Activated effector memory CD4-positive, alpha-beta T cell treated with anti-CD3 and anti-CD28 coated beads, Interleukin-2, amount 50 U/mL, for 16 hours (primary cell): ENCODE measurements around the gene RCAN3.
"Not testable (repeated sequence)": the region's sequence is repeated elsewhere in the genome, so short reads cannot be mapped to it uniquely, and the experiment has no call there.

Source experiments
- DNase-seq: peaks from one replicate; pipeline ENCODE4 v3.0.0-alpha.2; 2020

The RCAN3 gene

GRCh38 chr1:24486331-24487065 is 16.1 kb upstream of the RCAN3 start:
- peak; percentile 74 for DNase-seq

GRCh38 chr1:24487455-24487854 is 15.2 kb upstream of the RCAN3 start:
- no peak for DNase-seq

- peak; percentile 87 for DNase-seq
Observed at GRCh38 chr1:24488159-24488558, 14.5 kb upstream of the RCAN3 start.

- DNase-seq = peak; percentile 52
Observed at GRCh38 chr1:24489674-24490073, 13.0 kb upstream of the RCAN3 start.

GRCh38 chr1:24490101-24490781 is 12.4 kb upstream of the RCAN3 start:
- DNase-seq = peak; percentile 55

GRCh38 chr1:24491577-24492360 is 10.9 kb upstream of the RCAN3 start:
- DNase-seq = peak; percentile 25

- DNase-seq = not testable (repeated sequence)
Observed at GRCh38 chr1:24492935-24493334, 9.7 kb upstream of the RCAN3 start.

GRCh38 chr1:24493785-24494184 is 8.9 kb upstream of the RCAN3 start:
- DNase-seq = no peak

GRCh38 chr1:24498589-24498988 is 4.0 kb upstream of the RCAN3 start:
- DNase-seq = no peak

GRCh38 chr1:24500448-24501048 is 2.1 kb upstream of the RCAN3 start:
- DNase-seq = peak; percentile 53

- peak; percentile 78 for DNase-seq
Observed at GRCh38 chr1:24501371-24502064, 1.1 kb upstream of the RCAN3 start.

- peak; percentile 93 for DNase-seq
Observed at GRCh38 chr1:24502065-24502708, 449 bp upstream of the RCAN3 start.

- peak; percentile 78 for DNase-seq
Observed at GRCh38 chr1:24503059-24503751, 569 bp downstream of the RCAN3 start.

GRCh38 chr1:24503870-24504523 is 1.4 kb downstream of the RCAN3 start:
- DNase-seq = peak; percentile 71

- DNase-seq = no peak
Observed at GRCh38 chr1:24504560-24504959, 1.9 kb downstream of the RCAN3 start.

- no peak for DNase-seq
Observed at GRCh38 chr1:24505816-24506215, 3.2 kb downstream of the RCAN3 start.

GRCh38 chr1:24506691-24507381 is 4.2 kb downstream of the RCAN3 start:
- DNase-seq = peak; percentile 72

- DNase-seq = peak; percentile 71
Observed at GRCh38 chr1:24507405-24507804, 4.8 kb downstream of the RCAN3 start.

- DNase-seq = no peak
Observed at GRCh38 chr1:24508911-24509310, 6.3 kb downstream of the RCAN3 start.

- DNase-seq = no peak
Observed at GRCh38 chr1:24513706-24514105, 11.1 kb downstream of the RCAN3 start.
